Measurements from ENCODE around the gene TSSC4. TPM values are rescaled to one million over a fixed set of nuclear protein-coding genes. Genes with fewer than 3 reads are reported as not detected.

TSSC4 gene
- total and polyA plus RNA-seq, 9 donors: 25.2 to 36.7 (median 27.3) TPM

DNA sequence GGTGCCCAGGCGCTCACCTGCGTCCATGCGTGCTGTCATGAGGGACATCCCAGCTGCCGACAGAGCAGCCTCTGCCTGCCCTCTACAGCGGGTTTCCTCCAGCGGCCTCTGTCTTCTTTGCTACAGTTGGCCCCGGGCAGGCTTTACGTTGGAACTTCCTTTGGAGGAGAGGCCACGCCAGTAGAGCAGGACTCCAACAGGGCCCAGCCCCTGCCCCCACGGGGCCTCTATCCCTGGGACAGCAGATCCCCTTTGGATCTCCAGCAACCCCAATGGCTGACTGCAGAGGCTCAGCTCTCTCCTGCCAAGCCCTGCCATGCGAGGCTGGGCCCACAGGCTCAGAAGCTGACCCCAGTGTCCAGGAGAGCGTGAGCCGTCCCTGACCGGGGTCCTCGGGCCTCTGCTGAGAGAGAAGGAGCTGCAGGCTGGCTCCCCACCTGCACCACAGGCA is 31.6 kb downstream of the TSSC4 start:
- Histone ChIP-seq H3K4me1 (ENCODE audit: control insufficient read depth, insufficient read depth, low read length) (no peaks in the 10 kb centered on the region), H3K27me3 (ENCODE audit: control insufficient read depth, insufficient read depth, low read length) (peaks cover 5% of the 10 kb centered on the region), H3K9me3 (replicated peaks; ENCODE audit: control insufficient read depth, low read depth, low read length) (no peaks in the 10 kb centered on the region), H3K27ac (ENCODE audit: low read length) (no peak overlapping the region), H3K4me3 (ENCODE audit: low read length) (no peak overlapping the region), H3K36me3 (ENCODE audit: control insufficient read depth, insufficient read depth, low read length) (no peaks in the 10 kb centered on the region)
- DNase-seq: no peak
- WGBS (ENCODE audit: insufficient coverage): 54% methylated on average over 15 of the region's 15 CpGs

GRCh38 chr11:2432628-2433071 is 32.1 kb downstream of the TSSC4 start:
- H3K36me3 ChIP-seq (ENCODE audit: control insufficient read depth, insufficient read depth, low read length): no peaks in the 10 kb centered on the region
- WGBS (ENCODE audit: insufficient coverage): 87% methylated on average over 8 of the region's 13 CpGs
- no peaks in the 10 kb centered on the region for H3K4me1 ChIP-seq (ENCODE audit: control insufficient read depth, insufficient read depth, low read length)
- H3K27me3 ChIP-seq (ENCODE audit: control insufficient read depth, insufficient read depth, low read length): peaks cover 10% of the 10 kb centered on the region
- no peak for DNase-seq
- no peaks in the 10 kb centered on the region for H3K9me3 ChIP-seq (replicated peaks; ENCODE audit: control insufficient read depth, low read depth, low read length)
- H3K4me3 ChIP-seq (ENCODE audit: low read length): no peak overlapping the region
- H3K27ac ChIP-seq (ENCODE audit: low read length): no peak overlapping the region

DNA sequence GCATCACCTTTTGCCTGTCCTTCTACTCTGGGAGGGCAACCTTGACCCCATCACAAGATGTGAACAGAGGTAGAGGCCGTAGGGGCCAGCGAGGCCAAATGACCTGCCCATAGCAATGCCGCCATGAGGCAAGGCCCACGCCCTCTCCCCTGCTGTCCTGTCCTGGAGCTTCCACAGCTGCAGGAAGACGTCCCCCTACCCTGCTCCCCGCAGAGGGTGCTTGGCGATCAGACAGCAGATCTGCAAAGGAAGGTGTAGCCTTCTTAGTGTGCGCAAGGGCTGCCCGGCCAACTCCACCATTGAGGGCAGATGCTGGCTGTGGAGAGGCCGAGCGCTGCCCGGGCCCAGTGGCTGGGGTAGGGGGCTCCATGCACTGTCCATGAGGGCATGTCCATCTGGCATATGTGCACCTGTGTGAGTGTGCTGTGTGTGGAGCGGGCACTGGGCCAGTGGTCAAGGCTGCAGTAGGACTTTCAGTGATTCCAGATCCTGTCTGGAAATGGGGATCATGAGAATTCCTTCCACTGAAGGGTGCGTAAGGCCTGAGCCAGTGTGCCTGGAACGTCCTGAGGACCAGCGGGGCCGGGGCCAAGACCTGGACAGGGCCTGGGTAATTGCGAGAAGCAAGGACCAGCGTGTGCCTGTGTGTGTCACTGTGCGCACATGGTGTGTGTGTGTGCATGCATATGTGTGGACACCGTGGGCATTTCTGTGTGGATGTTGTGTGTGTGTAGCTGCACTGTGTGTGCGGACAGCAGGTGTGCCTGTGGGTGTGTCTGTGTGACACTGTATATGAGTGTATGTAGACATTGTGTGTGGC is 32.8 kb downstream of the TSSC4 start:
- no peak for DNase-seq
- Histone ChIP-seq H3K4me3 (ENCODE audit: low read length) (no peak overlapping the region), H3K9me3 (replicated peaks; ENCODE audit: control insufficient read depth, low read depth, low read length) (no peaks in the 10 kb centered on the region), H3K4me1 (ENCODE audit: control insufficient read depth, insufficient read depth, low read length) (no peaks in the 10 kb centered on the region), H3K27ac (ENCODE audit: low read length) (no peak overlapping the region), H3K27me3 (ENCODE audit: control insufficient read depth, insufficient read depth, low read length) (peaks cover 10% of the 10 kb centered on the region), H3K36me3 (ENCODE audit: control insufficient read depth, insufficient read depth, low read length) (no peaks in the 10 kb centered on the region)
- WGBS (ENCODE audit: insufficient coverage): 71% methylated on average over 22 of the region's 22 CpGs

DNA sequence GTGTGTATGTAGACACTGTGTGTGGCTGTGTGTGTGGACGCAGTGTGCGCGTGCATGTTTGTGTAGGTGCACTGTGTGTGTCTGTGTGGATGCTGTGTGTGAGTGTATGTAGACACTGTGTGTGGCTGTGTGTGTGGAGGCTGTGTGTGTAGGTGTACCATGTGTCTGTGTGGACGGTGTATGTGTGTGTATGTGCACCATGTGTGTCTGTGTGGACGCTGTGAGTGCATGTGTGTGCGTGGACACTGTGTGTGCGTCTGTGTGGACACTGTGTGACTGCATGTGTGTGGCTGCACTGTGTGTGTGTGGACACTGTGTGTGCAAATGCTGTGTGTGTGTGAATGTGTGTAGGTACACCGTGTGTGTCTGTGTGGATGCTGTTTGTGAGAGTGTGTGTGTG is 33.5 kb downstream of the TSSC4 start:
- H3K27me3 ChIP-seq (ENCODE audit: control insufficient read depth, insufficient read depth, low read length): peaks cover 10% of the 10 kb centered on the region
- no peaks in the 10 kb centered on the region for H3K36me3 ChIP-seq (ENCODE audit: control insufficient read depth, insufficient read depth, low read length)
- 97% methylated on average over 8 of the region's 8 CpGs for WGBS (ENCODE audit: insufficient coverage)
- no peaks in the 10 kb centered on the region for H3K9me3 ChIP-seq (replicated peaks; ENCODE audit: control insufficient read depth, low read depth, low read length)
- no peak overlapping the region for H3K4me3 ChIP-seq (ENCODE audit: low read length)
- no peak for DNase-seq
- no peaks in the 10 kb centered on the region for H3K4me1 ChIP-seq (ENCODE audit: control insufficient read depth, insufficient read depth, low read length)
- no peak overlapping the region for H3K27ac ChIP-seq (ENCODE audit: low read length)

GRCh38 chr11:2434506-2435255 is 34.1 kb downstream of the TSSC4 start:
- no peak for DNase-seq

GRCh38 chr11:2435288-2436012 is 34.9 kb downstream of the TSSC4 start:
- Histone ChIP-seq H3K27ac (ENCODE audit: low read length) (no peak overlapping the region), H3K9me3 (replicated peaks; ENCODE audit: control insufficient read depth, low read depth, low read length) (no peaks in the 10 kb centered on the region), H3K36me3 (ENCODE audit: control insufficient read depth, insufficient read depth, low read length) (no peaks in the 10 kb centered on the region), H3K4me1 (ENCODE audit: control insufficient read depth, insufficient read depth, low read length) (no peaks in the 10 kb centered on the region), H3K4me3 (ENCODE audit: low read length) (no peak overlapping the region), H3K27me3 (ENCODE audit: control insufficient read depth, insufficient read depth, low read length) (peaks cover 10% of the 10 kb centered on the region)
- WGBS (ENCODE audit: insufficient coverage): 85% methylated on average over 12 of the region's 12 CpGs
- no peak for DNase-seq

More at GRCh38 chr11:2434506-2435255, 34.1 kb downstream of the TSSC4 start:
- Histone ChIP-seq H3K9me3 (replicated peaks; ENCODE audit: control insufficient read depth, low read depth, low read length) (no peaks in the 10 kb centered on the region), H3K27ac (ENCODE audit: low read length) (no peak overlapping the region), H3K36me3 (ENCODE audit: control insufficient read depth, insufficient read depth, low read length) (no peaks in the 10 kb centered on the region), H3K4me3 (ENCODE audit: low read length) (no peak overlapping the region), H3K27me3 (ENCODE audit: control insufficient read depth, insufficient read depth, low read length) (peaks cover 10% of the 10 kb centered on the region), H3K4me1 (ENCODE audit: control insufficient read depth, insufficient read depth, low read length) (no peaks in the 10 kb centered on the region)
- WGBS (ENCODE audit: insufficient coverage): 81% methylated on average over 6 of the region's 11 CpGs

GRCh38 chr11:2436013-2436520 is 35.5 kb downstream of the TSSC4 start:
- peaks cover 16% of the 10 kb centered on the region for H3K27me3 ChIP-seq (ENCODE audit: control insufficient read depth, insufficient read depth, low read length)
- no peak overlapping the region for H3K4me3 ChIP-seq (ENCODE audit: low read length)
- no peak overlapping the region for H3K27ac ChIP-seq (ENCODE audit: low read length)
- no peak for DNase-seq
- H3K4me1 ChIP-seq (ENCODE audit: control insufficient read depth, insufficient read depth, low read length): no peaks in the 10 kb centered on the region
- H3K9me3 ChIP-seq (replicated peaks; ENCODE audit: control insufficient read depth, low read depth, low read length): no peaks in the 10 kb centered on the region
- 85% methylated on average over 7 of the region's 10 CpGs for WGBS (ENCODE audit: insufficient coverage)
- H3K36me3 ChIP-seq (ENCODE audit: control insufficient read depth, insufficient read depth, low read length): no peaks in the 10 kb centered on the region

GRCh38 chr11:2436521-2437031 is 36.0 kb downstream of the TSSC4 start:
- Histone ChIP-seq H3K4me1 (ENCODE audit: control insufficient read depth, insufficient read depth, low read length) (no peaks in the 10 kb centered on the region), H3K36me3 (ENCODE audit: control insufficient read depth, insufficient read depth, low read length) (no peaks in the 10 kb centered on the region), H3K9me3 (replicated peaks; ENCODE audit: control insufficient read depth, low read depth, low read length) (no peaks in the 10 kb centered on the region), H3K27ac (ENCODE audit: low read length) (no peak overlapping the region), H3K27me3 (ENCODE audit: control insufficient read depth, insufficient read depth, low read length) (peaks cover 17% of the 10 kb centered on the region), H3K4me3 (ENCODE audit: low read length) (no peak overlapping the region)
- DNase-seq: no peak
- 83% methylated on average over 4 of the region's 13 CpGs for WGBS (ENCODE audit: insufficient coverage)

GRCh38 chr11:2437516-2437915 is 37.0 kb downstream of the TSSC4 start:
- H3K4me3 ChIP-seq (ENCODE audit: low read length): no peak overlapping the region
- H3K9me3 ChIP-seq (replicated peaks; ENCODE audit: control insufficient read depth, low read depth, low read length): no peaks in the 10 kb centered on the region
- no peaks in the 10 kb centered on the region for H3K4me1 ChIP-seq (ENCODE audit: control insufficient read depth, insufficient read depth, low read length)
- peaks cover 17% of the 10 kb centered on the region for H3K27me3 ChIP-seq (ENCODE audit: control insufficient read depth, insufficient read depth, low read length)
- no peak for DNase-seq
- WGBS (ENCODE audit: insufficient coverage): 74% methylated on average over 3 of the region's 4 CpGs
- H3K36me3 ChIP-seq (ENCODE audit: control insufficient read depth, insufficient read depth, low read length): no peaks in the 10 kb centered on the region
- H3K27ac ChIP-seq (ENCODE audit: low read length): no peak overlapping the region
